LoVo (cell line): ENCODE measurements around the gene ZFPL1.
"Not testable (repeated sequence)": the region's sequence is repeated elsewhere in the genome, so short reads cannot be mapped to it uniquely, and the experiment has no call there.

ENCODE experiments used
- DNase-seq: peaks from one replicate; pipeline ENCODE4 v3.0.0-alpha.2; 2016; ENCODE audit warnings: low spot score

Gene ZFPL1

DNA sequence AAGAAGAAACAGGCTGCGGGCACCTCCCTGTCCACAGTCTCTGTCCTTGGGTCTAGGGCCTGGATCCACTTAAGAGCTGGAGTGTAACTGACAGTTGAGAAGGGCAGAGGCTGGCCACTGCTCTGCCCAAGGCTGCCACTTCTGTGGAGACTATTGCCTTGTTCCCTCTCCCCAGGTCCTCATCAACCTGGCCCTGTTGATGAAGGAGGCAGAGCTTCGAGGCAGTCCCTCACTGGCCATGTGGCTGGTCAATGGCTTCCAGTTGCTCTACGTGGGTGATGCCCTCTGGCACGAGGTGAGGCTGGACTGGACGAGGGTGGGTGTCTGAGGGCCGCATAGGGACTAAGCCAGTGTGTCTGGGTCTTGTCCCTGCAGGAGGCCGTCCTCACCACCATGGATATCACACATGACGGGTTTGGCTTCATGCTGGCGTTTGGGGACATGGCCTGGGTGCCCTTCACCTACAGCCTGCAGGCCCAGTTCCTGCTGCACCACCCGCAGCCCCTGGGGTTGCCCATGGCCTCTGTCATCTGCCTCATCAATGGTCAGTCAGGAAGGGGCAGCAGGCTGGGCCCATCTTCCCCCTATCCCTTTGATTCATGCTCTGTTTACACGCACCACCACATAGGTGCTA, 30.6 kb downstream of the ZFPL1 start:
- DNase-seq, result no peak

DNA sequence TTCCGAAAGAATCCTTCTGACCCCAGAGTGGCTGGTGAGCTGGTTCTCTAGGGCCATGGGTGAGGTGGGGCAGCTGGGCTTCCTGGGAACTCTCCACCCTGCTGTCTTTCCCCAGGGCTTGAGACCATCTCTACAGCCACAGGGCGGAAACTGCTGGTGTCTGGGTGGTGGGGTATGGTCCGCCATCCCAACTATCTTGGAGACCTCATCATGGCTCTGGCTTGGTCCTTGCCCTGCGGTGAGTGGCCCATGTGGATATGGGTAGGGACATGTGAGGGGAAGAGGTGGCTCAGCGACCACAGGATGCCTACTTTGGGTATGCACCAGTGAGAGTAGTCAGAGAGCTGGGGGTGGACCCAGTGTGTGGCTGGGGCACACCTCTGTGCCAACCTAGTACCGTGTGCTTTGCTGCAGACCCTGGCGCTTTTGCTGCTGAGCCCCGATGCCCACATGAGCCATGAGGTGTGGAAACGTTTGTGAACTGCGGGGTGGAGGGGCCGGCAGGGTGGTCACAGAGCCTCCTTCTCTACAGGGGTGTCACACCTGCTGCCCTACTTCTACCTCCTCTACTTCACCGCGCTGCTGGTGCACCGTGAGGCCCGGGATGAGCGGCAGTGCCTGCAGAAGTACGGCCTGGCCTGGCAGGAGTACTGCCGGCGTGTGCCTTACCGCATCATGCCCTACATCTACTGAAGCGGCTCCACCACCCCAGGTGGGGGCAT, 31.5 kb downstream of the ZFPL1 start:
- DNase-seq, result no peak

DNA sequence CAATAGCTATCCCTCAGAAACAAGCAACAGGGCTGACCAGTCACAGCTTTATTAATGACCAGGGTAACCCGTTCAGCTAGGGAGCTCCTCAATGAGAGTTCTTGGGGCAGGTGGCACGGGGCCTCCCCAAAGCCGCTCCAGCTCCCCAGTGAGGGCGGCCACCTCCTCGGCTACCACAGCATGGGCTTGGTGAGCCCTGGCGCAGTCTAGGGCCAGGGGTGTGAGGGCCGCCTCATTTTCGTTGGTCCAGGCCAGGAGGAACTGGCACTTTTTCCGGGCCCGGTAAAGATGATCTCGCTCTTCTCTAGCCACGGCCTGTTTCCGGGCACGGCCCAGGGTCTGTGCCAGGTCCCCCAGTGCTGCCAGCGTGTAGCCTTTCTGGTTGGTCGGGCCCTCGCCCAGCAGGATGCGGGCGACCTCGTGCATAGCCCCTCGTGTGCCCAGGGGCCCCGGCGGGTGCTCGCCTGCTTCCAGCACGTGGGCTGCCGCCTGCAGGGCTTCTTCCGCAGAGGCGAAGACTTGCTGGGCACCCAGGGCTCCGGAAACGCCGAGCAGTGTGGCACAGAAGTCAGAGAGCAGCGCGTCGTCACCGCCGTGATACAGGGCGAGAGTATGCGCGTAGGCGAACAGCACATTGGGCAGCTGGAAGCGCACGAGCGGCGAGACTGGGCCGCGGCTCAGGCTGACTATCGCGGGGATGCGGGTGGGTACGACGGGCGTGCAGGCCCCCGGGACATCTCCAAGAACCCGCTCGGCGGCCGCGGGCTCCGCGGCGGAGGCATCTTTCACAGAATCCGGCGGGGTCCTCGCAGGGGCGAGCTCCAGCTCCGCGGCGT, 32.6 kb downstream of the ZFPL1 start:
- peak; percentile 19 for DNase-seq

DNA sequence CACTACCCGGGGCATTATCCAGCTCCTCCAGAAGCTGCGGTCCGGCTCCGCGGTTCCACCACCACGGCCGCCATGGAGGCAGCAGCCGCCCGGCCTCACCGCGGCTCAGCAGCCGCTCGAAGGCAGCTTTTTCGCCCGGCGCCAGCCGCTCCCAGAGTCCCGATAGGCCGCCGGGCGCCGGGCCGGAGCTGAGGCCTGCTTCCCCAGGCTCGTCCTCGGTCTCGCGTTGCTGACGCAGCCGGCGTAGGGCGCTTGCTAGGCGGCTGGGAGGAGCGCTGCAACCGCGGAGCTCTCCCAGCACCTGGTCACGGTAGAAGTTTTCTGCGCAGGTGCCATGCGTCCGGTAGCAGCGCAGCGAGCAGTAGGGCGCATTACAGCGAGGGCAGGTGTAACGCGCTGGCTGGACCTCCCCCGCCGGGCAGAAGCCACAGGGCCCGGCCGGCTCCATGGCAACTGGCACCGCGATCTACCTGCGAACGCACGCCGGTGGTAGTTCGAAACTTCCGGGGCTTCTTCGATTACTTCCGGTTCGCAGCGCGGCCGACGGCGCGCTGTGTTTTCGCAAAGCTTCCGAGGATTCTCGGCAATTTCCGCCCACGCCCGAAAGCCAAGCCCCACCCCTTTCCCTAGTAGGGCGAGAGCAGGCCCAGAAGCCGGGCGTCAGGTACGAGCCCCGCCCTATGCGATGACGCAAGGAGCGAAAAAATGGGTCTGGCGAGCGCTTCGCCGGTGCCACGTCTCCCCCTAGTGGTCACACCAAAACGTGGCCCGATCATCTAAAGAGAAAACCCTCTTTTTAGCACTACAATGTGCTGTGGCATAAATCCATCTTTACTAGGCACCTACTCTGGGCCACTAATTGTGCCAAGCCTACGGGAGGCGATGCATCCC, 33.4 kb downstream of the ZFPL1 start, which contains the start of gene ZNHIT2:
Gene ZNHIT2, minus strand, starts transcription at position 496 of the 891 bp plus-strand sequence. Its CDS starts 48 bp downstream, at position 448.
- peak; percentile 98 for DNase-seq

DNA sequence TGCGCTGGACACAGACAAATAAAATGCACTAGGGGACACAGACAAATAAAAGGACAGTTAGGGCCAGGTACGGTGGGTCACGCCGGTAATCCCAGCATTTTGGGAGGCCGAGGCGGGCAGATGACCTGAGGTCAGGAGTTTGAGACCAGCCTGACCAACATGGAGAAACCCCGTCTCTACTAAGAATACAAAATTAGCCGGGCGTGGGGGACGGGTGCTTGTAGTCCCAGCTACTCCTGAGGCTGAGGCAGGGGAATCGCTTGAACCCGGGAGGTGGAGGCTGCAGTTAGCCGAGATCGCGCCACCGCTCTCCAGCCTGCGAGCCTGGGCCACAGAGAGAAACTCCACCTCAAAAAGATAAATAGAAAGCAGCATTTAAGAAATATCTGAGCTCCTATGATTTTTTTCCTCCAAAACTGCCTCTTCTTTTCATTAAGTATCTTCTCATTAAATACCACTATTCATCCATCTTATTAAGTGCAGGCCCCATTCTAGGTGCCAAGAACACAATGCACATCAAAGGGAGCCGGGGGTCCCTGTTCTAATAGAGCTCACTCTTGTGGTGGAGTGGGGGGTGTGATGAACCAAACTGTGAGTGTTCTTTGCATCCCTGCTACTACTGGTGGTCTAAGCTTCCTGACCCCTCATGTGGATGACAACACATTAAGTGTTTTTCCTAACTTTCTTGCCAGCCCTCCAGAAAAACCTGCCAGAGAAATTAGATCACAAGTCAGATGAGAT, 34.2 kb downstream of the ZFPL1 start:
- no peak for DNase-seq

DNA sequence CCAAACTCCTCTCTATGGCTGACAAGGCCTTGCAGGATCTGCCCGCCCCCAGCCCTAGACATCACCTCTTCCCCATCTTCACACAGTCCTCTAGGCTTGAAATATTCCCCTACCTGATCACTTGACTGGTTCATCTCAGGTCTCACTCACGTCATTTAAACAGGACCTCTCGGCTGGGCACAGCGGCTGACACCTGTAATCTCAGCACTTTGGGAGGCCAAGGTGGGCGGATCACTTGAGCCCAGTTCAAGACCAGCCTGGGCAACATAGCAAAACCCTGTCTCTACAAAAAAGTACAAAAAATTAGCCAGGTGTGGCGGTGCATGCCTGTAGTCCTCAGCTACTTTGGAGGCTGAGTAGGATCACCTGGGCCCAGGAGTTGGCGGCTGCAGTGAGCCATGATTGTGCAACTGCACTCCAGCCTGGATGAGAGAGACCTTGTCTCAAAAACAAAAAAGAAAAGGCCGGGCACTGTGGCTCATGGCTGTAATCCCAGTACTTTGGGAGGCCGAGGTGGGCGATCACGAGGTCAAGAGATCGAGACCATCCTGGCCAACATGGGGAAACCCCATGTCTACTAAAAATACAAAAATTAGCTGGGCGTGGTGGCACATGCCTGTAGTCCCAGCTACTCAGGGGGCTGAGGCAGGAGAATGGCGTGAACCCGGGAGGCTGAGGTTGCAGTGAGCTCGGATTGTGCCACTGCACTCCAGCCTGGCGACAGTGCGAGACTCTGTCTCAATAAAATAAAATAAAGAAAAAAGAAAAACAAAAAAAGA, 35.1 kb downstream of the ZFPL1 start:
- DNase-seq, result not testable (repeated sequence)

DNA sequence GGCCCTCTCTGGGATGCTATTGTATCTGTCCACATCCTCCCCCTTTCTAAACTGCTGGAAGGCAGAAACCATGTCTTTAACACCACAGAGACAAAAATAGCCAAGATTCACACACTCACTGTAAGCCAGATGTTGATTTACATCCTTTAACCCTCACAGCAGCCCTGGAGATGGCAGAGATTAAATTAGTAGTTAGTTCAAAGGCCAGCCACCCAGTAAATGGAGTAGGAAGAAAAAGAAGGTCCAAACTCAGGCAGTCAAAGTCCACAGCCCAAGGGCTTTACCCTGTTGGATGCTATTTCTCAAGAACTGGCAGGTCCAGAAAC, 35.6 kb downstream of the ZFPL1 start:
- DNase-seq, result no peak

DNA sequence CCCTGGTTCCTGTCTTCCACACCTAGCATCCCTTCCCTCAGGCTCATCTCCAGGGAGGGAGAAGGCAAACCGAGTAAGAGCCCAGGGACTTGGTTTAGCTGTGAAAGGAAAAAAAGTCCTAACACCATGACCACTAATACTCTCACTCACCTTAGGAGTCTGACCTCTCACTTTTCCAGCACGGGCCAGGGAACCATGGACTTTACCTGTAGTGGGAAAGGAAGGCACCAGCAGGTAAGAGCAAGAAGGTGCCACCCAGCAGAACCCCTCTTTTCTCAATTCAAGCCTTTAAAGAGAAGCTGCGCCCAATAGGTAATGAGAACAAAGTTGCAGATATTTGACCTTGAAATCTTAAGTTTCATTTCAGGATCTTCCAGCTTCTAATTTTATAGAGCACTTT, 36.8 kb downstream of the ZFPL1 start:
- DNase-seq, result no peak

DNA sequence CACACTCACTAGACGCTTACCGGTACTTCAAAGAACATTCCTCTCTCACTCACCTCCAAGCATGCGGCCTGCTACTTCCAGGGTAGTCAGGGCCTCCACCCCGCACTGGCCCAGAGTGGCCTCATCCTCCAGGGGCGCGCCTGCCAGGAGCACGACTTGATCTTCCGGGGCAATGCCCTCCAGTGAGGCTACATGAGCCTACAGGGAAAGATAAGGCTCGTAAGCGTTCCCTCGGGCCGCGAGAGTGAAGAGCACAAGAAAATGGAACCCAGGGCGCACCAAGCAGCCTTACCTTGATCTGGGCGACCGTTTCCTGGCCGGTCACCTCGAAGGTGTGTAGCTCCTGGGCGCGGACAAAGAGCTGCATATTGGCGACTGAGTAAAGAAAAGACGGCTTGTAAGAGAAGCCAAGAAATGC, 37.4 kb downstream of the ZFPL1 start:
- DNase-seq, result no peak

DNA sequence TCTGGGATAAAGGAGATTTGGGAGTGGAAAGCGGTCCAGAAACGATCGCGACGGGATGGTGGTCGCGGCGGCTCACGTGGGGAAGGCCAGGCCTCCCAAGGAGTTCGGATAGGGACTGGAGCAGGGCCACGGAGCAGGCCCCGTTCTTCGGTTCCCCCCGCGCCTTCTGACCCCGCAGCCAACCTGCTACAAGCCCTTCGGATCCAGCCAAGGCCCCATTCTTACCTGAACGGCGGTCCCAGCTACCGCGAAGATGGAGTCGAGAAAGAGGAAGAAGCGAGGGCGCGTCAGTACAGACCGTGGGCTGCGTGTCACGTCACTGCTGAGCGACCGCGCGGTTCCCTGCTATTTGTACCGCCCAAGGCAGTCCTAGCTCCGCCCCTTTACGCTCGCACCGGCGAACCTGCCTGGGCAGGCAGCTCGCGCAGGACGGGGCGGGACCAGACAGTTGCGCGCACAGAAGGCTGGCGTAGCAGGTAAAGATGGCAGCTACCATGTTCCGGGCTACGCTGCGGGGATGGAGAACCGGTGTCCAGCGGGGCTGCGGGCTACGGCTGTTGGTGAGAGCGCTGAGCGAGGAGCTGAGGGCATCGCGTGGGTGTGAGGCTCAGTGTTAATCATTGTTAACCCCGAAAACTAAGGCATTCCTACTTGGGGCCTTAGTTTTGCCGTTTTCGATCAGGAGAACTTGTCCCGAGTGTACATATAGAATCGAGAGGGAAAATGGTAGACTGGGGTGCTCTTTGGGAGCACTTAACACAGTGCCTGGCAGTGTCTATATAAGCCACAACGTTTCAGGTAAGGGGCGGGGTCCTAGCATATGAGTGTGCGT, 38.1 kb downstream of the ZFPL1 start, which contains the start of the genes FAU and MRPL49:
Gene FAU, minus strand, starts transcription at position 270 of the 832 bp plus-strand sequence. CDS start 321 bp downstream, outside the sequence.
Gene MRPL49, plus strand, starts transcription at position 457 of the 832 bp plus-strand sequence. Its CDS starts 26 bp downstream, at position 483.
- peak; percentile 100 for DNase-seq

DNA sequence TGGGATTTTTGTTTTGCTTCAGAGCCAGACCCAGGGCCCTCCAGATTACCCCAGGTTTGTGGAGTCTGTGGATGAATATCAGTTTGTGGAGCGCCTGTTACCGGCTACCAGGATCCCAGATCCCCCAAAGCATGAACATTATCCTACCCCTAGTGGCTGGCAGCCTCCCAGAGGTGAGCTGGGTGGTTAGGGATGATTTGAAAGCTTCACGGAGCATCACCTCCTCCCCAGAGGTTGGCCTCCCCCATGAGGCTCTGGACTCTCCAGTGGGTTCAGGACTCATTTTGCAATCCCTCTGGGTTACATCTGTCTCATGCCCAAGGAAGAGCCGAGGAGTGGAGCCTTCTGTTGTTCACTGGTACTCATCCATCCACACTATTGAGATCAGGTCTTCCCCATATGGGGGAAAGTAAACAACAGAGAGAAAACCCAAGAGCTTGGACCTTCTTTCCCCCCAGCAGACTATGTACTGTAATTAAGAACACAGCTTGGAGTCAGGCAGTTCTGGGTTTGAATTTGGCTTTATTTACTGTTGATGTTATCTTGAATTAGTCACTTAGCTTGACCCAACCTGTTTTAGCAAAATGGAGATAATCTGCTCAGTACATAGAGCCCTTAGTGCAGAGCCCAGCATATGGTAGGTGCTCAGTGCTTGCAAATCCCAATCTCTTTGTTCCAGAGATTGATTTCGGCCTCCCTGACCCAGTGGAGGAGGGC, 40.6 kb downstream of the ZFPL1 start:
- no peak for DNase-seq

DNA sequence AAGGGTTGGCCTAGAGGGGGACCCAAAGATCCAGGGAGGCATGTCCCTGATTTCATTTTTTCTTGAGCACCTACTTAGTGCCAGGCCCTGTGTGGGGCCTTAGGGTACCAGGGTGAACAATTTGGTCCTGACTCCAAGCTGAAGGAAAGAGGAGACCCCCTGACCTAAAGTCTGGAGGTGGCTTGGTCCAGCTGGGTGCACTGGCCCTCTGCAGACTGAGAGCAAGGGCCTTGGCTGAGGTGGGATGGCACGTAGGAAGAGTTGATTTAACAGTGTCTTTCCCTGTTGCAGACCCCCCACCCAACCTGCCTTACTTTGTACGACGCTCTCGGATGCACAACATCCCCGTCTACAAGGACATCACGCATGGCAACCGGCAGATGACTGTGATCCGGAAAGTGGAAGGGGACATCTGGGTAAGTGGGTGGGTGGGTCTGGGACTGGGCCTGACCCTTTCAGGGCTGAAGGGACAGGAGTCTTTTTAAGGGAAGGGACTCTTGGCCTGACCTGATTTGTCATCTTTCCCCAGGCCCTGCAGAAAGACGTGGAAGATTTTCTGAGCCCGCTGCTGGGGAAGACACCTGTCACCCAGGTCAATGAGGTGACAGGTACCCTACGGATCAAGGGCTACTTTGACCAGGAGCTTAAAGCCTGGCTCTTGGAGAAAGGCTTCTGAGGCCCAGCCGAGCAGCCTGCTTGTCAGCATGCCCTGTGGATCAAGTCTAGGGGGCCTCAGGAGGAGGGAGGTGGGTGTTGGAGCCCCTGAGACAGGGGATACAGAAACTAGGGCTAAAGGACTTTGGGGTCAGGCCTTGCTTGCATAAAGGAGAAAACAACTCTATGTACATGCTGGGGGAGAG, 41.4 kb downstream of the ZFPL1 start:
- no peak for DNase-seq

DNA sequence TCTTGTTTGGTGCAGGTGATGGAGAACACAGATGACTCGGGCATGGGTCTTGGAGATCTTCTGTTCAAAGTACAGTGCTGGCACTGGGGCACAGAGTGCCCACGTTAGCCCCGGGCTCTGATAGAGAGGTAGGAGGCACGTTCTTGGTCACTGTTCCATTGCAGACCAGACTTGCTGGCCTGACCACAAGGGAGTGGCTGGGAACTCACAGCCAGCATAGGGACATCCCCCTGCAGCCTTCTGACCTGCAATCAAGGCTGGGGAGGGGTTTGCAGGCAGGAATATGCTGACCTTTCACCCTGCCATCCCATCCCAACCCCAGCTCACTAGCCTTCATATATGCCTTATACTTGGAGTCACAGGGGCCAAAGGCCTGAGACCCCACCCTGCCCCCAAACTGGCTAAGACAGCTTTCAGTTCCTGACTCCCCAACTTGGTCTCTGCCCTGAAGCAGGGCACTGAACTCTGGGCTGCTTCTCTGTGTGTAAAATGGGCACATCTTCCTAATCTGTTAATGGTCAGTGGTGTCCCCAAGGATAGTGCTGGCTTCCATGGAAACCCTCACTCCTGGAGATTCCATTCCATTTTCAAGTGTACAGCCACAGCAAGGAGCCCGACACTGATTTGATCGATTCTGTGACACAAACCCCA, 42.7 kb downstream of the ZFPL1 start:
- no peak for DNase-seq

DNA sequence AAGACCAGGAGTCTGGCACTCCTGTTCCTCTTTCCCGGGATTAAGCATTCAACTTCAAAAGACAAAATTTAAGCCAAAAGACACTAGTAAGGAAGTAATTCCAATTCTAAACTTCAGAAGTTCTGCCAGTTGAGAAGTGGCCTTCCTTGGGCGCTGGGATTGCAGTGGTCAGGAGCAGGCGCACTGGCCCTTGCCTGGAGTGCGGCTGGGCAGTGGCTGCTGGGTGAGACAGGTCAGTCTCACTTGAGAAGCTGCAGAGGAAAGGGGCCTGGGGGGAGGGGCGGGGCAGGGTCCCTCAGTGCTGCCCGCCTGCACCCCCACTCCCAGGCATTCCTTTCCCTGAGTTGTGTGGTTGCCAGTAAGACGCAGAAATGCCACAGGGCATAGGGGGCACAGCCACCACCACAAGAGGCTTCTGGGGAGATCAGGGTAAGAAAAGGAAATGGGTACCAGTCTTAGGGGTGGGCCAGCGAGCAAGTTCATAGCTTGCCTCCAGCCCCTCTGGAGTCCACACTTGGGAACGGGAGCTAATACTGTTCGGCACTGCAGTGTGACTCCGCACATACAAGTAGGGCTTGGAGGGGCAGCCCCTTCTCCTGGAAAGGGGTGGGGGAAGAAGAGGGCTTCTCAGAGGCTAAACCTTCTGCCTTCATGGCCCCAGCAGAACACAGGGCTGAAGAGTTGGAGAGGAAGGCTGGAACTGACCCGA, 43.6 kb downstream of the ZFPL1 start:
- no peak for DNase-seq

DNA sequence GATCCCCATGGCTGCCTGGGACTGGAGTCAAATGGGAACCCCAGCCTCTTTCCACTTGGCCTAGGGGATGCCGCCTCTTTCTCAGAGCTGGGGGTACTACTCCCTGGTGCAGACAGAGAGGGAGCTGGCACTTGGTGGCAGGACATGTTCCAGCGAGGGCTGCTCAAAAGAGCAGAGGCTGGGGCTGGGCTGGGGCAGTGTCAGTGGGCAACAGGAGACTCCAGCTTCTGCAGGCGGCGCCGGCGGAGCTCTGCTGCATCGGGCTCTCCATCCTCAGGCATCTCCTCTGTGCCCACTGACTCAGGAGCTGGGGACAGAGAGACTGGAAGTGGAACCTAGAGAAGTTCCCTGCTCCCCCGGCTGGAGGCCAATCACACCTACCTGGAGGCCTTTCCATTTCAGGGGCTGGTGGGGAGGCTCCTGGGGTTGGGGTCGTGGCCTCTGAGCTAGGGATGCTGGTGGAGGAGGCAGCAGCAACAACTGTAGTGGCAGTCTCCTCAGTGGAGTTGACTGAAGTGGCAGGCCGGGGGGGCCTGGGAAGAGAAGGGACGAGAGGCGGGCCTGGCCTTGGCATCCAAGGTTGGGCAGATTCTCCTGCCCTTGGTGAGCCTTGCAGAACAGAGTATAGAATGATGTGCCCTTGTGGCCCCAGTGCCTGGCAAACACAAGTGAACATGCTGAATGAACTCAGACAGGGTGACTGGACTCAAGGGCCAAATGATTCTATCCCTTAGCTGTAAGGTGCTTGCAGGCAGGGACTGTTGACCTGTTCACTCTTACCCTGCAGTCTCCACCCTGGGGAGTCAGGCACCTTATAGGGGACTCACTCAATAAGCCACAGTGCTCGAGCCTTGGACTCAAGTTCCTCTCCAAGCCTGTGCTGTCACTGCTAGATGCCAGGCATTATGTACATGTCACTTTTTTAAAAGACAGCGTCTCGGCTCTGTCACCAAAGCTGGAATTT, 44.4 kb downstream of the ZFPL1 start:
- DNase-seq, result no peak
